ELR (cell line): ENCODE measurements around the gene CCSER1.
"Not testable (repeated sequence)": the region's sequence is repeated elsewhere in the genome, so short reads cannot be mapped to it uniquely, and the experiment has no call there.

Experiments used
- DNase-seq: peaks from one replicate; pipeline ENCODE4 v3.0.0-alpha.2; 2015; ENCODE audit warnings: low read depth

The CCSER1 gene

DNA sequence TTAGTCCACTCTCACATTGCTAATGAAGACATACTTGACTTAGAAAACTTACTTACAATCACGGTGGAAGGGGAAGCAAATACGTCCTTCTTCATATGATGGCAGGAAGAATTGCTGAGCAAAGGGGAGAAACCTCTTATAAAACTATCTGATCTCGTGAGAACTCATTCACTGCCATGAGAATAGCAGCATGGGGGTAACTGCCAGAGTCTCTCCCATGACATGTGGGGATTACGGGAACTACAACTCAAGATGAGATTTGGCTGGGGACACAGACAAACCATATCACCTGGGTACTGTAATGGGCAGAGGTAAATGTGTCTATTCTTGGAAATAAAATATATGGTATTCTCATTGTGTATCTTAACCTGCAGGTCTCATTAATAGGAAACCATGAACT lies 1464.9 kb downstream of the CCSER1 start:
- no peak for DNase-seq

DNA sequence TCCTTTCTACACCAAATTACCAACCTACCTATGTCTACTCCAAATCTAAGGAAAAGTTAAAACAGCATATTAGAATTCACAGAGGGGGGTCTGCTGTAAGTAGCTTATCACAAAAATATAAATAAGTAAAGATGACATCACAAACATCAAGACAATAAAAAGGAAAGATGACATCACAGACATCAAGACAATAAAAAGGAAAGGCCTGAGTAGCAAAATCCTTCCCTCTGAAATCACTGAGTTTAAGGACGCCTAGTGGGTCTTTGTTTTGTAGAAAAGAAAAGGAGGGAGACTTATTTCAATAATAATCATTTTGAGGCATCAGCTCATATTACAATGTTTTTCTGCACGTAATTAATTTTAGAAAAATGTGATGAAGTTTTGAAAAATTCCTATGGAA lies 1469.5 kb downstream of the CCSER1 start:
- DNase-seq = no peak

DNA sequence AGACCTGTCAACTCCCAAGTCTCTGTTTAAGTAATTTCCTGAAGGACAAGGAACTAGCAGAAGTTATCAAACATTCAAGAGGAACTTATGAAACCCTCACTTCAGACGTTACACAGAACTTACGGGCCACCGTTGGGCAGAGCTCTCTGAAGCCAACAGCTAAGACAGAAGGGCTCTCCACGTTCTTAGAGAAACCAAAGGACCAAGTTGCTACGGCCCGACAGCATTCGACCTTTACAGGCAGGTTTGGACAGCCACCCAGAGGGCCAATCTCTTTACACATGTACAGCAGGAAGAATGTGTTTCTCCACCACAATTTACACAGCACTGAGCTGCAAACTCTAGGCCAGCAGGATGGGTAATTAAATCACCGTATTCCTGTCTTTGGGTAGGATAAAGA lies 1471.5 kb downstream of the CCSER1 start:
- DNase-seq = no peak

DNA sequence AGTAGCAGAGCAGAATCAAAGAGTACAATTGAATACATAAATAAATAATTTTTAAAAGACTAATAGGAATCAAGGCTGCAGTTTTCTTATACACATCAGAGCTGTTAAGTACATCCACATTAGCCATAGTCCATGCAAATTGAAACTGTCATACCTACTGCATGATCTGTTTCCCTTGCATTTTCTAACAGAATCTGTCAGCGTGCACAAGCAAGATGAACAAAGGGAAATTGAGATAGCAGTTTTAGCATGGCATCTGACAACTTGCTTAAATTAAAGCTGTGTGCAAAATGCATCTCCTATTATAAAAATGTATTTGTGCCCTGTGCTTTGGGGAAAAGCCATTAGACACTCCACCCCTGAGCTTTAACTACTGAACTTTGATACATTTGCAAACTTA lies 1473.1 kb downstream of the CCSER1 start:
- DNase-seq = no peak

DNA sequence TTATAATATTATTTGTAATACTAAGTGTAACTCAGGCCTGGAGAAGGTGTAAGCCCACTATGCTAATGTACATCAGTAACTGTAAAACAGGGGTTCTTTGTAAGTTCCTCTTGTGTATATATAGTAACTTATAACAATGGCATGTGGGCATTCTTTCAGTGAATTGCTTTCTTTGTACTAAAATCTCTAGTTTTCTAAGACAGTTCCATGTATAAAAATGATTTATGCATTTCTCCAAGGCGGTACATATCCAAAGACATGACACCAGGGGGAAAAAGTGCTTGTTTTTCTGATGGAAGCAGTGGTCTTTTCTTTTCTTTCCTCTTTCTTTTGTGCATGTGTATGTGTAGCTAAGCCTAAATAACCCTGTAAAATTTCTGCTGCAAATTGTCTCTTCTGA lies 1474.2 kb downstream of the CCSER1 start:
- no peak for DNase-seq

DNA sequence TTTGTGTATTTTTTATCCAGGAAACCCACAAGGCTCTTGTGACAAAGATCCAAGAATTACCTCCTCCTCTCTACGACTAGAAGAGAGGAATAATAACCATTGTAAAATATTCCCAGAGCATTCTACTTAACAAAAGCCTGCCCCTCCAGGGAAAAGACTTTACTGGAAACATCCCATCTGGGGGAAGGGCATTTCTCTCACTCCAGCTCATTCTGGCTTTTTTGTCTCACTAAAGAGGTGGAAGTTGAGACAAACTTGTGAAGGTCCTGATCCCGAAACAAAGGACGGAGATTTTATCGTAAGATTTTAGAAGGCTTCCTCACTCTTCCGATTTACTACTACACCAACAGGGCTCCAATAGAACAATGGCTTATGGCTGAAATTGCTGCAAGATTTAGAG lies 1484.6 kb downstream of the CCSER1 start:
- DNase-seq = no peak

DNA sequence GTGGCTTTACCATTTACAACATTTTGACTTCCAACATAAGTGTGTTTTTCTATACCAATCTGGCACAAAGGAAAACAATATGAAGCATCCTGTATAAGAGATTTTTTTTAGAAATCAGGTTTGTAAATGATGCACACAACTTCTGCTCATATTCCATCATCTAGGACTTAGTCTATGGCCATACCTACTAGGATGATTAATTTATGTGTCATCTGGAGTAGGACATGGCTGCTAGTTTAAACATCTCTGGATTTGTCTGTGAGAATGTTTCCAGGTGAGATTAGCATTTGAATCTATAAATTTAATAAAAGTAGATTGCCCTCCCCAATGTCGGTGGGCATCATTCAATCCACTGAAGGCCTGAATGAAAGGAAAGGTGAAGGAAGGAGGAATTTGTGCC lies 1493.8 kb downstream of the CCSER1 start:
- DNase-seq = no peak

DNA sequence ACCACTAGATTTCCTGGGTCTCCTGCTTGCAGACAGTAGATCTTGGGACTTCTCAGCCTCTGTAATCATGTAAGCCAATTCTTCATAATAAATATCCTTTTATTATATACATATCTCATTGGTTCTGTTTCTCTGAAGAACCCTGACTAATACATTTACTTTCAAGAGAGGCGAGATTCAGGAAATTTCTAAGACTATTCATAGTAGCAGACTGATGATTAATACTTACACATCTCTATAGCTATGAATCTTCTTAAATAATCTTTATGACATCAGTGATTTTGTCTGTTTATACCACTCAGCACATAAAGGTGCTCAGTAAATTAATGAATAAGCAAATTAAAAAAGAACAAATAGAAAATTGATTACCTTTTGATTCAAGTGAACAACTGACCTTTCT lies 1494.3 kb downstream of the CCSER1 start:
- DNase-seq = no peak

DNA sequence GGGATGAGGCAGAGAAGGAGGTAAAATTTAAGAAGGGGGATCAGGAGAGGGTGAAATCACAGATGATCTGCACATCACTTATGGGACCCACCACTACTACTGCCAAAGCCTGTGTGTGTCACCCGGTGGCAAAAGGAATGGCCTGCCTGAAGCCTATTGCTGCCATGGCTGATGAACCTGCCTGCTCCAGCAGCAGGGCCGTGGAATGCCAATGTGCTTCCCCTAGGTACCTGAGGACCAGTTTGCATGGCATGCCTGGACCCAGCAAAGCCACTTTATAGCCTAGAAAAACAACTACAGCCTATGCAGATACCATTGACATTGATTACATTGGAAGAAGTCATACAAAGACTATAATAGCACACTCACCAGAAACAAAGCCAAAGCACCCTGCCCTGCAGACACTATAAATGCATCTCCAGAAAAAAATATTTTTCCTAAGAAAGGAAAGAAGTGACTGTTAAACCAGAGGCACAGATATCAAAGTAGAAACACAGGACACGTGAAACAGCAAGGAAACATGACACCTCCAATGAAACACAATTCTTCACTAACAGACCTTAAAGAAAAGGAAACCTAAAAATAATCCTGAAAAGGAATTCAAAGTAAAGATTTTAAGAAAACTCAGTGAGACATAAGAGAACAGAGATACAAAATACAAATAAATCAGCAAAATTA lies 1495.9 kb downstream of the CCSER1 start:
- no peak for DNase-seq

DNA sequence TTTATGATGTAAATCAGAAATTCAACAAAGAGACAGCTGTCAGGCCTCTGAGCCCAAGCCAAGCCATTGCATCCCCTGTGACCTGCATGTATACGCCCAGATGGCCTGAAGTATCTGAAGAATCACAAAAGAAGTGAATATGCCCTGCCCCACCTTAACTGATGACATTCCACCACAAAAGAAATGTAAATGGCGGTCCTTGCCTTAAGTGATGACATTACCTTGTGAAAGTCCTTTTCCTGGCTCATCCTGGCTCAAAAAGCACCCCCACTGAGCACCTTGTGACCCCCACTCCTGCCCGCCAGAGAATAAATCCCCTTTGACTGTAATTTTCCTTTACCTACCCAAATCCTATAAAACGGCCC lies 1496.4 kb downstream of the CCSER1 start:
- not testable (repeated sequence) for DNase-seq

DNA sequence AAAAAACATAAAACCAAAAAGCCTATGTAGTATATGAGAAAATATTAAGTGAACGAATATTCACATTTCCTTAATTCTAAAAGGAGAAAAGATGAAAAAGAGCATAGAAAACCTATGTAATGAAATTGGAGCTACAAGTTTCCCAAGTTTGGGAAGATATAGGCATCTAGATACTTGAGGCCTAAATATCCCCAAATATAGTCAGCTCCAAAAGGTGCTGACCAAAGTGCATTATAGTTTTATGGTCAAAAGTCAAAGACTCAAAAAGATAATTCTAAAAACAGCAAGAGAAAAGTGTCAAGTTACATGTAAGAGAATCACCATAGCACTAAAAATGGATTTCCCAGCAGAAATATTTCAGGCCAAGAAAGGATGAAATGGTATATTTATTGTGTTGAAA lies 1502.9 kb downstream of the CCSER1 start:
- no peak for DNase-seq

DNA sequence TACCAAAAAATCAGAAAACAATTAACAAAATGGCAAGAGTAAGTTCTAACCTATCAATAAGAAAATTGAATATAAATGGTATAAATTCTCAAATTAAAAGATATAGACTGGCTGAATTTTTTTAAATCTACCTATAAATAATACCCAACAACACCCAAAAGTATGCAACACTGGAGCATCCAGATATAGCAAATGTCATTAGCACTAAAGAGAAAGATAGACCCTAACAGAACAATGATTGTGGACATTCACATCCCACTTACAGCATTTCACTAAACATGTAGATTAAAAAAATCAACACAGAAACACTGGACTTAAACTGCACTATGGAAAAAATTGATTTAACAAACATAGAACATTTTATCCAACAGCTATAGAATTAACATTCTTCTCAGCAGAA lies 1503.6 kb downstream of the CCSER1 start:
- no peak for DNase-seq

DNA sequence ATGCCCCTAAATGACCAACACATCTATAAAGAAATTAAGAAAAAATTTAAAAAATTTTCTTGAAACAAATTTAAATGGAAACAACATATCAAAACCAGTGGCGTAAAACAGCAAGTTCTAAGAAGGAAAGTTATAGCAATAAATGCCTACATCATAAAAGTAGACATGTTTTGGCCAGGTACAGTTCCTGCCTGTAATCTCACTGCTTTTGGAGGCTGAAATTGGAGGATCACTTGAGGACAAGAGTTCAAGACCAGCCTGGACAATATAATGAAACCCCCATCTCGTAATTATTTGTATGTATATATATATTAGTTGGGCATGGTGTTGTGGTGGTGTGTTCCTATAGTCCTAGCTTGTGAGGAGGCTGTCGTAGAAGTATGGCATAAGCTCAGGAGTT lies 1504.1 kb downstream of the CCSER1 start:
- DNase-seq = no peak

DNA sequence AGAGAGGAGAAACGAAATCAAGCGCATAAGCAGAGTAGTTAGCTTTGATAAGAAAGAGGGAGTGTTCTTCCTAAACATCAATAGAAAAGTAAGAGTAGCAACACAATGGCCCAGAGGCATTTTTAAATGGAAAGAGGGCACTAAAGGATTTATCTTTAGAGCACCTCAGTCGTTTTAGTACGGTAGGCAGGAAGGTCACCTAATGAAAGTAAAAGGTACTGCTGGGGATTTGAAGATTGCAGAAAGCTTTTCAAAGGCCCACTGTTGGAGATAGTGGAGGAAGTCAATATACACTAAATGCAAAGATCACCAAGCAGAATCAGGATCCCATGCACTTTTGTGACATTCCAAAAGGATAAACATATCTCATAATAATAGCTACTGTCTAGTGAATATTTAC lies 1508.9 kb downstream of the CCSER1 start:
- no peak for DNase-seq
